Stimulated activated CD4-positive, alpha-beta T cell treated with anti-CD3 and anti-CD28 coated beads, Interleukin-12 subunit alpha, Interleukin-12 subunit beta, amount 100 ng/mL, for 48 hours (primary cell): ENCODE data around the gene LDB2.
"Not testable (repeated sequence)": the region's sequence is repeated elsewhere in the genome, so short reads cannot be mapped to it uniquely, and the experiment has no call there.

Experiments
- DNase-seq, 3 donors: peaks; one replicate each; pipeline ENCODE4 v3.0.0-alpha.2; 2020; ENCODE audit warnings: low read depth in 2 of 3, low spot score in 1 of 3

The LDB2 gene

DNA sequence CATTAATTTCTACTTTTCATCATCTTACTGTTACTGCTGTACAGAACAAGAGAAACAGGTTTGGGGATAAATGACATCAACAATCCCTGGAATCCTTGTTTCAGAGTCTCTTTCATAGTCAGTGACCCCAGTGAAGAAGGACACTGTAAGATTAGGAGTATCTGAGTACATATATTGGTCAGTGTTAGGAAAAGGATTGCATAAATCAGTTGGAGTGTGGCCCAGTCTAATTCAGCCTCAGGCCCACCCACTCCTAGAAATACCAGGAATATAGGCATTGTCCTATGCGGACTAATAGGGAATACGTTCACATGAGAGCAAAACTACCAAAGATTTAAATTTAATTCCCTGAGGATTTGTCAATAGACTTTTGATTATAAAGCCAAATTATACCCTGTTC is 237.8 kb downstream of the LDB2 start:
- DNase-seq, result no peak

DNA sequence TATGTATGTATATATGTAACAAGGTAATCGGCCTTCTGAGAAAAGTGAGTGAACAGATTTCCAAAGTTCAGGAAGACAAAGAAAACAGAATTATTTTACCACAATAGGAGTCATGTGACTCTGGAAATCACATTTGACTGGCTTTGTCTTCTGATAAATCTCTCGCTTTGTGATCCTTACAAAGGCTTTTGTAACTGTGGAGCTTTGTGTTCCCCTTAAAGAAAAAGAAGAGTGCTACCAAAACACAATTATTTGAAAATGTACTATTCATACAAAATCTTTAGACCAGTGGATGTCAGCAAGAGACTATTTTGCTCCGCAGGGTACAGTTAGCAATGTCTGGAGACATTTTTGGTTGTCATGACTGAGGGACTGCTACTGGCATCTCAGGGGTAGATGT is 238.8 kb downstream of the LDB2 start:
- no peak for DNase-seq

DNA sequence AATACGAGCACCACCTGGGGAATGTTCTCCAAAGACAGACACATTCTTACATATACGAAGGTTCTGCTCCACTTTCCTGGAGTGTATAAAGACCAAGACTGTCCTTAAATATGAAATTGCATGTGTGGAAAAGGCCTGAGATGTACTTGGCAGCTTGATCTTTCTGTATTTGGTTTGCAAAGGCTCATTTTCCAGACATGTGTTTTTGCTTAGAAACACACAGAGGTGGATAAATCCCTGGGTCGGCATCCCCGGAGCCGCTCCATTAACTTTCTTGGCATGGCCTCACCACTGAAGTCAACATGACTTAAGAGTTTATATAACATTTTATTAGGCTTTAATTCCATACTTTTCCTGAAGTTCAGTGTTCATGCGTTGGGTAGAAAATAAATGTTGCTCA is 239.4 kb downstream of the LDB2 start:
- no peak for DNase-seq

DNA sequence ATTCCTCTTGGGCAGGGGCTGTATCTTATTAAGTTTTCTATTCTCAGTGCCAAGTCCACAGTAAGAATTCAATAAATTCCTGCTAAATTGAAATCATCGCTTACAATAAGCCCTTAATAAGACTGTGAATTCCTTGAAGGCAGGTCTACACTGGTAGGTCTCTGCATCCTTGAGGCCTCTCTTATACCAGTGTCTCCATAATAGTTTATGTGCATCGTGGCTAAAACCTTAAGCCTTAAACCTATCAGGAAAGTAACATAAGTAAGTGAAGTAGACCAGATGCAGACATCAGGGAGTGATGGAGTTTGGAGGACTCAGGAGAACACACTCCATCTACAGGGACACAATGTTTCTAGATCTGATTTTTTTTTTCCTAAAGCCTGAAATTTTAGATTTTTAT is 240.3 kb downstream of the LDB2 start:
- no peak for DNase-seq

DNA sequence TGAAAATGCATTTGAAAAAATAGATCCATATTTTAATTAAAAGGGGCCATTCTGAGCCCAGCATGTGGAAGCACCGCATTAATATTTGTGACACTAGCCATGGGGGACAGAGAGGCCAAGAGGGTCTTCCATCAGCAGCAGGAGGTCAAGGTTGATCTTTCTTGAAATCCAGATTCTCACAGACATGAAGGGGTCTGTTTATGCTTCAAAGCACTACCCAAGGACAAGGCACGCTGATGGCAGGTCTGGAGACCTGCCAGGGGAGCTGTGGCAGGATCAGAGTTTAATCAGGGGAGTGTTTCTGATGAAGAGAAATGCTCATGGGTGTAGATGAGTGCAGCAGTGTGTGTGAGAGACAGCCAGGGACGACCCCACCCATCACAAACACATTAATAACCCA is 243.3 kb downstream of the LDB2 start:
- DNase-seq, result no peak

DNA sequence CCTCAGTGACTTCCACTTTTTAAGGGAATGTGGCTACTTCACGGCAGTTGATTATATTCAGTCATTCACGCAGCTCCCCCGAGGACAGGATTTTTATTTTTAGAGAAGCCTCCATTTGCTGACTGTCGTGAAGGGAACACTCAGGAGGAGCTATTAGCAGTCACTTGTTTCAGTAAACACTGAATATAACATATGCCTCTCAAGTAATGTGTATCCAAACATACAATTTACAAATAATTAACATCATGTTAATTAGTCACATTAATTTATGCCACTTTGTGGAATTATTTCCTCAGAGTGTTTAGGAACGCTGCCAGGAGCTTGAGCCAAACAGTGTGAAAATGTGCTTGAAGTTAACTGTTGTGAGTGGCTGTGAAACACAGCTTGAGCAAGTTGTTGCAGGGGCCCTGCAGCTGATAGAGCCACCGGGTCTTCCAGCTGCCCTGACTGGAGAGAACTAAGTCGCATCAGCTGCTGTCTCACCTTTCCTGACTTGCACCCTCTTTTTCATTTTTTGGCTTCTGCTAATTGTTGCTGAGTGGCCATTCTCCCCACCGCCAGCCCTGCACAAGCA is 245.6 kb downstream of the LDB2 start:
- no peak for DNase-seq

DNA sequence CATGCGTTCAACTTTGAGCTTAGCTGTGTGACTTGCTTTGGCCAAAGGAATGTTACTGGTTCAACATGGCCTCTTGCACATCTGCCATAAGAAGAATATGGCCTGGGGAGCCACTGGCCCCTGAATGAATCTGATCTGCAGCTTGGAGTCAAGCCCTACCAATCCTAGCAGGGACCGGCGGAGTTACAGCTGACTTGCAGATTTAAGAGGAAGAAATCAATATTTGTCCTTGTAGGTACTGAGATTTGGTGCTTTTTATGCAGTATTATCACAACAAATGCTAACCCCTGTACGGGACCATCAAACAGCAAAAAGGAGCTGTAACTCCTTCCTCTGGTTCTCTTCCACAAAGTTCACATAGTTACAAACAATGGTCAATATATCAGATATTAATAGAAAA is 252.0 kb downstream of the LDB2 start:
- DNase-seq, result no peak

DNA sequence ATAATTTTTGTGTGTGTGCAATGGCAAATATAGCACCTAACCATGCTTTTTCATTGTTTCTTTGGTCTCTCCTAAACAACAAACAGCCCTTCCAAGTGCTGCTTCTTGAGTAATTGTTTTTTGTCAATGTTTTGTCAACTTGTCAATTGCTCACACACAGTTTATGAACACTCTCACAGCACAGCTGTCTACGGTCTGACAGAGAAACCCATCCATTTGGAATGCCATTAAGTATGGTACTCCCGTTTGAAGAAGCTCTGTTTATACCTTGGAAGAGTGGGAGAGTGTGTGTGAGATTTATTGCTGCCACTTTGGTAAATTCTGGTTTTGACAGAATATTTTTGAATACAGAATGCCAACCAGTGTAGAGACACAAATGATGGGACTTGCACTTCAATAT is 254.6 kb downstream of the LDB2 start:
- no peak for DNase-seq

DNA sequence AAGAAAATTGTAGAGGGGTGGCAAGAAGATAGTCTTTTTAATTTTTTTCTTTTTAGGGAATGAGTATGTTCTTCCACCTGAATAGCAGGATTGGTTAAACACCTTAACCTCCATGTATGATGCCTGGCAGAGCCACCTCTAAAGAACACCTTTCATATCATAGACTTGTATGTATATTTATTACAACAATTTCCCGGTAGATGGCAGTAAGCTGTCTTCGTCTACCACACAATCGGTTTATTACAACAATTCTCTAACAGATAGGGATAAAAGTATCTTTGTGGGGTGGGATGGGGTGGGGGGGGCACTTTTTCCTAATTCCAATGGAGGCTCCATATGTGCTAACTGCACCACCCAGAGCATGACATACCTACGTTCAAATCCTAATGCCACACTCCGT is 255.5 kb downstream of the LDB2 start:
- no peak for DNase-seq

DNA sequence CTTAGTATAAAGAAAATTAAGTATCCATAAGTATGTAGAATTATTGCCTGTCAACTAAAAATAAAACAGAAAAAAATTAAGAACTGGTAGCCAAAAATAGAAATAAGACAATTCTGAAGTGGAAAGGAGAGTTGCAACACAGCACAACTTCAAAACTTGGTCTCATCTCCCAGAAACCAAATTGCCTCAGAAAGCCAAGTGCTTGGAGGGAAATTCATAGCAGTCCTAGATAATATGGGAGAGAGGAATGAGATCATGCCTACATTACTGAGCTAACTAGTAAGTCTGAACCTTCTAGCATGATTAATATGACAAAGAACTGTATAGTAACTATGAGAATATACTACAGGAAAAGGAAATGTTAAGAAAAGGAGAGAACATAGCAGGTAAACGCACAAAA is 256.5 kb downstream of the LDB2 start:
- no peak for DNase-seq

DNA sequence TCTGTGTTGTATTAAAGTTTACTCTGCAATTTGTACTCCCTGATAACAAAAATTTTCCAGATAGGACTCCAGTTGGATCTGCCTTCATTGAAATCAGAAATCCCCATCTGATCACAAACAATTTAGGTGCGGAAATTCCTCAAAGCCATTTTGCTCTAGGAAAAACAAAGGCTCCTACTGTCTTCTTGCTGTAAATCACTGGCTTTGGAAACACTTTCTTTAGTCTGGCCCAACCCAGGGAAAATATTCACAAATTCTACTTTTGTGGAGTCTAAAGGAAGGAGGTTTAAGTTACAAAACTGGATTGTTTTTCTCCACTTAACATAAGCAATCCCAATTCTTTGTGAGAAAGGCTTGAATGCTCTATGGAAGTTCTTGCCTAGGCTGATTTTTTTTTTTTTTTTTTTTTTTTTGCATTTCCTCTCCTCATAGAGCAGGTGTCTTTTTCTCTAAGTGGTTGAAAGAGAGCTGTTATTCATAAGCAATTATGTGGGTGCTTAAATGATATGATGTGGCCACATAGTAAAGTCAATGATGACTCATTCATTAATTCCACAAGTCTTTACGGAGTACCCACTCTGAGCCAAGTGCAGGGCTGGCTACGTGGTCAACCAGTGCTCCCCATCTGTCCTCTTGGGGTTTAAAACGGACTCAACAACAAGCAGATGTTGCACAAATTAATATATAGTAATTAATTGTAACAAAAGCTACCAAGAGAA is 261.4 kb downstream of the LDB2 start:
- DNase-seq, result no peak

DNA sequence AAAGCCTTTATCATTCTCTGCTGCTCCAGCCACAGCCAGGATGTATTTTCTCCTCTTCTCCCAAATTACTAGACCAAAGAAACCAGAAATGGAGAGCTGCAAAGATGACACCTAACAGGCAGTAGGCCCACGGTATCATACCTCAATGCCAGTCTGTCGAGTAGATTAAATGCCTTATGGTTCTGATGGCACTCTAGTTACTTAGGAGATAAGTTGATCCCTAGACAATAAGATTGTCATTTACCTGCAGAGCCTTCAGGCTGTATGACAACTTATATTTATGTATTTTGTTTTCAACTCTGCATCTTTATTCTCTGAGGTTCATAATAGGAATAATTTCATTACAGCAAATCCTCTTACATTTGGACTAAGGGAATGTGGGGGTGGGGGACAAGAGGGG is 262.1 kb downstream of the LDB2 start:
- DNase-seq, result no peak

DNA sequence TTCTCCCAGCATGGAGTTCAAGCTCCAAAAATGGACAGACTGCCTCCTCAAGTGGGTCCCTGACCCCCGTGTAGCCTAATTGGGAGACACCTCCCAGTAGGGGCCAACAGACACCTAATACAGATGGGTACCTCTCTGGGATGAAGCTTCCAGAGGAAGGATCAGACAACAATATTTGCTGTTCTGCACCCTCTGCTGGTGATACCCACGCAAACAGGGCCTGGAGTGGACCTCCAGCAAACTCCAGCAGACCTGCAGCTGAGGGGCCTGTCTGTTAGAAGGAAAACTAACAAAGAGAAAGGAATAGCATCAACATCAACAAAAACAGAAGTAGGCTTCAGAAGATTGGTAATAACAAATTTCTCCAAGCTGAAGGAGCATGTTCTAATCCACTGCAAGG is 269.2 kb downstream of the LDB2 start:
- not testable (repeated sequence) for DNase-seq

DNA sequence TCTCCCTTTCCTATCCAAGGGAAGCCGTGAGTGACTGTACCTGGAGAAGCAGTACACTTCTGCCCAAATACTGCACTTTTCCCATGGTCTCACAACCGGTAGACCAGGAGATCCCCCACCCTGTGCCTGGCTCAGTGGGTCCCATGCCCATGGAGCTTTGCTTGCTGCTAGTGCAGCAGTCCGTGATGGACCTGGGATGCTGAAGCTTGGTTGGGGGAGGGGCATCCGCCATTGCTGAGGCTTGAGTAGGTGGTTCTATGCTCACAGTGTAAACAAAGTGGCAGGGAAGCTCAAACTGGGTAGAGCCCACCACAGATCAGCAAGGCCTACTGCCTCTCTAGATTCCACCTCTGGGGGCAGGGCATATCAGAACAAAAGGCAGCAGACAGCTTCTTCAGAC is 269.6 kb downstream of the LDB2 start:
- not testable (repeated sequence) for DNase-seq

DNA sequence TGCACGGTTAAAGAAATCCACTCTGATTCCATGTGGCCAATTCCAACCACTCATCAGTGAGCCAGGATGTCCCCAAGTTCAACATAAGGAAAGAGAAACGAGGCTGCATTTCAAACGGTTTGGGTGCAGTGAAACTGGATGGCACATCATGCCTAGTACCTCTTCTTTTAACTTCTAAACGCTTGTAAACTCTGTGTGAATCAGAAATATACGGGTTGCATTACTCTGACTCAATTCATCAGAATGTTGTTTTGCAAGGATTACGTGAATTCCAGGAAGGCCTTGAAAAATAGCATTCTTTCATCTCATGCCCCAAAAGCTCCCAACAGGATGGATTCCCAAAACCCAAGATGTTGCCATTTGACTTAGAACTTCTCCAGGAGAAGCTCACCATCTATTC is 270.4 kb downstream of the LDB2 start:
- no peak for DNase-seq

DNA sequence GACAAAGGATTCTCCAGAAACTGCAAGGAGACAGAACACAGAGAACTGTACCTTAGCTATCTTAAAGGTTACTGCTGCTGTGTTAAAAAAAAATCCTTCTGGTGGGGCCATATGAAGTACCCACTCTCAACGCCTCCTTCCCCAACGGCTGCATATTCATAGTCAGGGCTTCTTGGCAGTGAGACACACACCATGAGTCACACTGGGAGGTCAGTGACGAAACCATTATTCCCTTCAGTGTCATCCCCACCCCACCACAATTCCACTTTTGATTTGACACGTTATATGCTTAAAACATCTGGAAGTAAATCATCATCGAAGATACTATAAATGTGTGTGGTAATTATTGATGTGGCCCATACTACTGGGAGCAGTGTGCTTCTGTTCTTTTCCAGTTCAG is 271.5 kb downstream of the LDB2 start:
- no peak for DNase-seq

DNA sequence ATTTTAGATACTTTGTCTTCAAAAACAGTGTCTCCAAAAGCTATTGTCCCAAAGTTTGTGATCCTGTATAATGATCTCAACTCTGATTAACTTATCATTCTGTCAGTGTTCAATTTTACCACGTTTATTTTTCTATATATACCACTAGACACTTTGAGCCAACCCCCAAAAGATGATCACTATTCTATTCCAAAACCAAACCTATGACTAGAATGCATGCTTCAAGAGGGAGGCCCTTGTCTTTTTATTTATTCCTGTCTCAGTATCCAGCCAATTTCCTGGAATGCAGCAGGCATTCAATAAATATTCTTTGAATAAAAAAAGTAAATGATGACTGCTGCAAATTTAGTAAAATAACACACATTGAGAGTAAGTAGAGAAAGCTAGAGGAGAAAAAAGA is 275.6 kb downstream of the LDB2 start:
- no peak for DNase-seq

DNA sequence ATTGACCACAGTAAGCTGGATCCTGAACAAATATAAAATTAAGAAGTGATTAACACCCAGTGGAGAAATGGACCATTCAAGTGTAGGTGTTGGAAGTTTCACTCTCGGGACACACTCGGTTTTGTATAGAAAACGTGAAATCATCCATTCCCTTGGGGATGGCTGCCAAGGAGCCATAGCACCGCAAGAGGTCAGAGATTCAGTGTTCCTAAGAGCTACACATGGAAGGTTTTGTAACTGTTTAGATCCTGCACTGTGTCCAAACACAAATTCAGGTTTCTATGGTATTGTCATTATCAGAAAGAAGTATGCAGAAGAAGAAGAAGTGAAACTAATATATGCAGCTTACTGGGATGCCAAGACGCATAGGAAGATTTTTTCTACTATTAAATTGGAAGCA is 281.0 kb downstream of the LDB2 start:
- DNase-seq, result no peak

DNA sequence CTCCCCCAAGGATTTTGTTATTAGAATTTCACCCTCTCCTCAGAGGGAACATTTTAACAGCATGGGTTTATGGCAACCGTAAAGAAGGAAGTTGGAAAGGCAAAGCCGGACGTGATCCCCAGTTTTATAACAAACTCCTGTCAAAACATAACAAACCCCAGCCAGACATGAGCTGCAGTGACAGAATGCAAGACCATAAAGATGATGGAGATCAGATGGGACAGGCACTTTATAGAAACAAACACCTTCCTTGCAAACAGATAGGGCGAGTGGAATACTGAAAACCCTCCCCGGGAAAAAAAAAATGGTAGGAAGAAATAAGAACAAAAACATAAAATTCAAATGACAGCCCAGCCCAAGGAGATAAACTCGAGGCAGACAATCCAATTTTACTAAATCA is 281.4 kb downstream of the LDB2 start:
- DNase-seq, result no peak

DNA sequence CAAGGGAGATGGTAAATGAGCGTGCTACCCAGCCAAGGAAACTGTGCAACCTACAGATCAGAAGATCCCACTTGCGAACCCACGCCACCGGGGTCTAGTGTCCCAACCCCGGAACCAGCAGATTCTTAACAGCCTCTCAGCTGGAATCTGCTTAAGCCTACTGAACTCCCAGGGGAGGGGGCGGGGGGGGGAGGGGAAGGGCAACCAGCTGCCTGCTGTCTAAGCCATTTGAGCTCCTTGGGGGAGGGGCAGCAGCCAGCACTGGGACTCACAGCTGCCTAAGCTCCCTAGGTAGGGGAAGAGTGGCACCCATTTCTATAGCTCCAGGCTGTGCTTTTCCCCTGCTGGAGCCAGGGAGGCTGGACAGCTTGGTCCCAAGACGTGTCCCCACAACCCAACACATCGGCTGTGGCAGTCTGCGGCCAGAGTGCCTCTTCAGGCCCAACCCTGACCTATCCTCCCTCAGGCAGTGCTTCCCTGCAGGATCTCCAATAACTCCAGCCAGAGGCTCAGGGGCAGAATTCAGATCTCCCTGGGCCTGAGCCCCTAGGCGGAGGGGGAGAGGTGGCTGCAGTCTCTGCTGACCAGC is 289.2 kb downstream of the LDB2 start:
- no peak for DNase-seq

DNA sequence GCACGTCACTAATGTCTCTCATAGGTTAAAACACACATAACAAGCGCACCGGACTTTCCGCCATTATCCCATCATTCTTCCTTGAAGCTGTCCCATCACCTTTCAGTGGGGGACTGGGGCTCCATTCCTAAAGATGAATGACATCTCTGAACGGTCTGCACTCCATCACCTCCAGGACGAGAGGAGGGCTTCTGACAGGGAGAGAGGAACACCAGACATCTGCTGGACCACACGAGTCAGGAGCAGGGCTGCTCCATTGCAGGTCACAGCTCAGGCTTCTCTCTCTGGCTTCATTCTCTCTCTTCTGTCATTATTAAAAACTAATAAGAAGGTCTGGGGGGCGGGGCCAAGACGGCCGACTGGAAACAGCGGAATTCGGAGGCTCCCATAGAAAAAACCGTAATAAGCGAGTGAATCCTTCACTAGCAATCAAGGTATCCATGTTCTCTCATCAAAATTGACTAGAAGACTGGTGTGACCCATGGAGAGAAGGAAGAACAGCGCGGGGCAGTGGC is 289.8 kb downstream of the LDB2 start:
- DNase-seq, result no peak

DNA sequence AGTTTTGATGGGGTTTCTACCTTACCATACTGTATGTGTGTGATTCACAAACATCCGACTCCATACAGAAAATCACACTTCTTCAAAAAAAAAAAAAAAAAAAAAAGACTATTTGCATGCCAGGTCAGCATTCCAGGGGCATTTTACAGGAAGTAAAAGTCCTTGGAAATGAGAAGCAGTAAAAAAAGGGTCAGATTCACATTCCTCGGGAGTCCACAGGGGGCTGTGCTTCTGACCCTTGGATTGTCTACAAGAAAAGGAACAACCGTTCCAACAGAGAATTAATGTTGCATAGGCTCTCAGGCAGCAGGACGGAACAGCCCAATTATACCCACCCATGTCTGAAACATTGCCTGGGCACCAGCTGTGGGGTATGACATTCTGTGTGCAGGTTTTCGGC is 290.3 kb downstream of the LDB2 start:
- DNase-seq, result no peak
